ENCODE measurements around the gene TIMM9.

GRCh38 chr14:58469309-58469708 is 42.0 kb upstream of the TIMM9 start:
- TF ChIP-seq EZH2phosphoT487 (IDR thresholded peaks at IDR 0.05; ENCODE audit: insufficient read depth, low read depth) (no peak), EZH2 (IDR thresholded peaks at IDR 0.05; ENCODE audit: insufficient read depth, poor library complexity, severe bottlenecking) (no peak)
